ENCODE data around the gene SMKR1.
"Not testable (repeated sequence)": the region's sequence is repeated elsewhere in the genome, so short reads cannot be mapped to it uniquely, and the experiment has no call there.

SMKR1 gene

DNA sequence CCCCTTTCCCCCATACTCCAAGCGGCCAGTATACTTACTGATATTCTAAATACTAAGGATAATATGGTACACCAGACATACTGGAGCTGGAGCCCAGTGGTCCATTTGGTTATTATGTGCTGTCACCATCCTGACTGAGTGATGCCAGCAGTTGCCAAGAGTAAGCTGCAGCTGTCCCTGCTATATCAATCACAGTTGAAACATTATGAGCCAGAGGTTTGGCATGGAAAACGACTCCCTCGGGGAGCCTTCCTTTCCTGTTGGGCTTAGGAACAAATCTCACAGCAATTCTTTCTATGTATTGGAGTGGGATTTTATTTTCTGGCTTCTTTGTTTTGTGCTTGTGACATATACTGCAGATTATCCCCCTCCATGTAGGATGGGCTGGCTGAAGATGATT lies 35.5 kb upstream of the SMKR1 start:
- Histone ChIP-seq H3K36me3 (ENCODE audit: insufficient read depth, low read length) (peaks cover 45% of the 10 kb centered on the region), H3K27ac (ENCODE audit: low read depth, low read length) (no peak overlapping the region), H3K9me3 (ENCODE audit: insufficient read depth, low read depth, low read length) (no peaks in the 10 kb centered on the region), H3K4me3 (ENCODE audit: low read length) (no peak overlapping the region), H3K27me3 (ENCODE audit: insufficient read depth, low read length) (no peaks in the 10 kb centered on the region), H3K4me1 (ENCODE audit: insufficient read depth, low read length) (peaks cover 17% of the 10 kb centered on the region), H3K9ac (ENCODE audit: low read depth, low read length) (no peak overlapping the region)
- WGBS, result 85% methylated on average over 2 of the region's 3 CpGs

DNA sequence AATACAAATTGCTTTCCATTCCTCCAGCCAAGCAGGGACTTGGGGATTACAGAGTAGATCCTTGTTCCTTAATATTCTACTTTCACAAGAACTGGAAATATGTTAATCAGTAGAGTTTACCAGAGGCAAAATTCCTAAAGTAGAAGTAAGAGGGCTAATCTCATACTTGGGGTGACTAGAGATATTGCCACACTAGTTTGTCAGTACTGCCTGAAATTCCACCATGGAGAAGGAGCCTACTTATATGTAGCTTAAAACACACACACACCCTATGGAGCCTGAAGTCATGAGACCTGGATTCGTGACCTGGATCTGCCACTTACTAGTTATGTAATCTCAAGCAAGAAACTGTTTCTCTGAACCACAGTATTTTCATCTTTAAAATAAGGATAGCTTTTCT lies 34.2 kb upstream of the SMKR1 start:
- Histone ChIP-seq H3K4me1 (ENCODE audit: insufficient read depth, low read length) (peaks cover 17% of the 10 kb centered on the region), H3K4me3 (ENCODE audit: low read length) (no peak overlapping the region), H3K27ac (ENCODE audit: low read depth, low read length) (no peak overlapping the region), H3K9ac (ENCODE audit: low read depth, low read length) (no peak overlapping the region), H3K9me3 (ENCODE audit: insufficient read depth, low read depth, low read length) (no peaks in the 10 kb centered on the region), H3K27me3 (ENCODE audit: insufficient read depth, low read length) (no peaks in the 10 kb centered on the region), H3K36me3 (ENCODE audit: insufficient read depth, low read length) (peaks cover 34% of the 10 kb centered on the region)
- 100% methylated on average over 1 of the region's 1 CpG for WGBS

DNA sequence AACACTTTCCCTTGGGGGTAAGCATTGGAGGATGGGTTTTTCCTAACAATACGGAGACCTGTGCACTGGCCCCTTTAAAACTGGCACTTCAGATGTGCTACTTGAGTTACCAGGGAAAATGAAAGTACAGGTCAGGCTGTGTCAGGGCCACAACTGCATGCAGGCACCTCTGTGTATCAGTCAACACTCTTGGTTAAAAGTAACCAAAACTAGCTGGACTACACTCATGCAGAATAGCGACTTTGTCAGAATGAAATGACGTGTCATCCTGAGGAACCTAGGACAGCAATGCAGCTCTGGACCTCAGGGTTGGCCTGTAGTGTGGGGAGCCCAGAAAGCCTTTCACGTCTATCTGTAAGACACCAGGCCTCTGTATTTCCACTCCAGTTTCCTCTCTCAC lies 33.8 kb upstream of the SMKR1 start:
- Histone ChIP-seq H3K4me1 (ENCODE audit: insufficient read depth, low read length) (peaks cover 17% of the 10 kb centered on the region), H3K27me3 (ENCODE audit: insufficient read depth, low read length) (no peaks in the 10 kb centered on the region), H3K27ac (ENCODE audit: low read depth, low read length) (no peak overlapping the region), H3K9me3 (ENCODE audit: insufficient read depth, low read depth, low read length) (no peaks in the 10 kb centered on the region), H3K9ac (ENCODE audit: low read depth, low read length) (no peak overlapping the region), H3K36me3 (ENCODE audit: insufficient read depth, low read length) (peaks cover 34% of the 10 kb centered on the region), H3K4me3 (ENCODE audit: low read length) (no peak overlapping the region)
- WGBS, result 94% methylated on average over 4 of the region's 4 CpGs

DNA sequence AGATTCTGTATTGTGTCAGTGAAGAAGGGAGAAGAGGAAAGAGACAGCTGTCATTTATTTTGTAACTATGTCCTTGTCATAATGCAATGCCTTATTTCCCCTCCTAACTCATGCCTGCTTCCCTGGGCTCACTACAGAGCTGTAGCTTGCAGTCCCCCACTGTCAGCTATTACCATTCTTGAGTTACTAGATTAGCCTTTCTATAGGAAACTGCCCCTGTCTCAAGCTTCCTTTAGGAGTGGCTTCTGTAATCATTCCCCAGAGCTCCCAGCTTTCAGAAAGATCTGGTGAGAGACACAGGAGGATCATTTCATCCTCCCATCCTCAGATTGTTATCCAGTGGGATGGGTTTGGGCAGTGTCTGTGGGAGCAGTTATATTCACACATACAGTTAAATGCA lies 32.4 kb upstream of the SMKR1 start:
- Histone ChIP-seq H3K27me3 (ENCODE audit: insufficient read depth, low read length) (no peaks in the 10 kb centered on the region), H3K36me3 (ENCODE audit: insufficient read depth, low read length) (peaks cover 24% of the 10 kb centered on the region), H3K9ac (ENCODE audit: low read depth, low read length) (no peak overlapping the region), H3K27ac (ENCODE audit: low read depth, low read length) (no peak overlapping the region), H3K4me3 (ENCODE audit: low read length) (no peak overlapping the region), H3K4me1 (ENCODE audit: insufficient read depth, low read length) (peaks cover 17% of the 10 kb centered on the region), H3K9me3 (ENCODE audit: insufficient read depth, low read depth, low read length) (no peaks in the 10 kb centered on the region)

DNA sequence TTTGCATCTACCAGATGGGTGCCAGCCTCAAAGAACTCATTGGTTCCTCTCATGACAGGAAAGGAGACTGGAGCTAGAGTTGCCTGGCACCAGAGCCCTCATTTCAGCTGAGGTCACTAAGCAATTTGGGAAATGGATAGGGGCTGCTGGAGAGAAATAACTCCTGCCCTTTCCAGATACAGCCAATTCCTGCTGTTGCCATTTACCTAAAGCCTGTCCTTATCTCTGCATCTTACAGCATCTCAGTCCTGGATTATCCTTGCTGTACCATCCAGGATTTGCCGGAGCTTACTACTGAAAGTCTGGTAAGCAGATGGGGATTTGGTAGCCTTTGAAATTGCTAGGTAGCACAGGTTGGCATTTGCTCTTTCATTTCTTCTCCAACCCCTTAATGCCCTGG lies 31.9 kb upstream of the SMKR1 start:
- Histone ChIP-seq H3K9ac (ENCODE audit: low read depth, low read length) (no peak overlapping the region; the same call in 1 of the 2 replicates), H3K27ac (ENCODE audit: low read depth, low read length) (no peak overlapping the region)
- 100% methylated on average over 1 of the region's 1 CpG for WGBS

DNA sequence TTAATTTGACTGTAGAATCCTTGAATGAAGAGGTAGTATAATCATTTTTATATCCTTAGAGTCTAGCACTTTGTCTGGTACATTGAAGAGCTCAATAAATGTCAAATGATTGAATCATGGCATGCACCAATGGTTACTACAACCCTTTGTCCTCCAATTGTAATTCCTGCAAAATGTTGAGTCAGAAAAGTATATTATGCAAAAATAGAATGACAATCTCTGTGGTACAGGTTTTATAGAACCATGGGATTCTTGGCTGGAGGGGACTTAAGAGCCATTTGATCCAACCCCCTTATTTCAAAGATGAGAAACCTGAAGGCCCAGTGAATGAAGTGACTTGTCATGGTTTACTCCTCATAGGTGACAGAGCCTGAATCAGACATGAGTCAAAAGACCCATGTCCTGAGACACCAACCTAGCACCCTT lies 30.9 kb upstream of the SMKR1 start:
- Histone ChIP-seq H3K27ac (ENCODE audit: low read depth, low read length) (no peak overlapping the region), H3K4me1 (ENCODE audit: insufficient read depth, low read length) (peaks cover 17% of the 10 kb centered on the region), H3K4me3 (ENCODE audit: low read length) (no peak overlapping the region), H3K9ac (ENCODE audit: low read depth, low read length) (no peak overlapping the region), H3K27me3 (ENCODE audit: insufficient read depth, low read length) (no peaks in the 10 kb centered on the region), H3K9me3 (ENCODE audit: insufficient read depth, low read depth, low read length) (no peaks in the 10 kb centered on the region), H3K36me3 (ENCODE audit: insufficient read depth, low read length) (peaks cover 13% of the 10 kb centered on the region)

More for the DNA sequence above, 31.9 kb upstream of the SMKR1 start:
- Histone ChIP-seq H3K9me3 (ENCODE audit: insufficient read depth, low read depth, low read length) (no peaks in the 10 kb centered on the region), H3K36me3 (ENCODE audit: insufficient read depth, low read length) (peaks cover 21% of the 10 kb centered on the region), H3K4me3 (ENCODE audit: low read length) (no peak overlapping the region), H3K27me3 (ENCODE audit: insufficient read depth, low read length) (no peaks in the 10 kb centered on the region), H3K4me1 (ENCODE audit: insufficient read depth, low read length) (peaks cover 17% of the 10 kb centered on the region)

DNA sequence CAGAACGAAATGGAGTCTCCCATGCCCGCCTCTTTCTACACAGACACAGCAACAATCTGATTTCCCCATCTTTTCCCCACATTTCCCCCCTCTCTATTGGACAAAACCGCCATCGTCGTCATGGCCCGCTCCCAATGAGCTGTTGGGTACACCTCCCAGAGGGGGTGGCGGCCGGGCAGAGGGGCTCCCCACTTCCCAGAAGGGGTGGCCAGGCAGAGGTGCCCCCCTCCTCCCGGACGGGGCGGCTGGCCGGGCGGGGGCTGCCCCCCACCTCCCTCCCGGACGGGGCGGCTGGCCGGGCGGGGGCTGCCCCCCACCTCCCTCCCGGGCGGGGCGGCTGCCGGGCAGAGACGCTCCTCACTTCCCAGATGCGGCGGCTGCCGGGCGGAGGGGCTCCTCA lies 26.4 kb upstream of the SMKR1 start:
- H3K9me3 ChIP-seq (ENCODE audit: insufficient read depth, low read depth, low read length); H3K4me3 ChIP-seq (ENCODE audit: low read length); H3K9ac ChIP-seq (ENCODE audit: low read depth, low read length); H3K27me3 ChIP-seq (ENCODE audit: insufficient read depth, low read length); H3K4me1 ChIP-seq (ENCODE audit: insufficient read depth, low read length); H3K27ac ChIP-seq (ENCODE audit: low read depth, low read length): not testable (repeated sequence)
- WGBS, result 94% methylated on average over 27 of the region's 27 CpGs
- peaks cover 10% of the 10 kb centered on the region for H3K36me3 ChIP-seq (ENCODE audit: insufficient read depth, low read length)

DNA sequence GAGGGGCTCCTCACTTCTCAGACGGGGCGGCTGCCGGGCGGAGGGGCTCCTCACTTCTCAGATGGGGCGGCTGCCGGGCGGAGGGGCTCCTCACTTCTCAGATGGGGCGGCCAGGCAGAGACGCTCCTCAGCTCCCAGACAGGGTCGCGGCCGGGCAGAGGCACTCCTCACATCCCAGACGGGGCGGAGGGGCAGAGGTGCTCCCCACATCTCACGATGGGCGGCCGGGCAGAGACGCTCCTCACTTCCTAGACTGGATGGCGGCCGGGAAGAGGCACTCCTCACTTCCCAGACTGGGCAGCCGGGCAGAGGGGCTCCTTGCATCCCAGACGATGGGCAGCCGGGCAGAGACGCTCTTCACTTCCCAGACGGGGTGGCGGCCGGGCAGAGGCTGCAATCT lies 25.9 kb upstream of the SMKR1 start:
- not testable (repeated sequence) for H3K27me3 ChIP-seq (ENCODE audit: insufficient read depth, low read length); H3K4me1 ChIP-seq (ENCODE audit: insufficient read depth, low read length); H3K9me3 ChIP-seq (ENCODE audit: insufficient read depth, low read depth, low read length); H3K27ac ChIP-seq (ENCODE audit: low read depth, low read length); H3K4me3 ChIP-seq (ENCODE audit: low read length); H3K9ac ChIP-seq (ENCODE audit: low read depth, low read length)
- WGBS, result 96% methylated on average over 20 of the region's 27 CpGs
- peaks cover 12% of the 10 kb centered on the region; the same call in 1 of the 2 replicates for H3K36me3 ChIP-seq (ENCODE audit: insufficient read depth, low read length)

DNA sequence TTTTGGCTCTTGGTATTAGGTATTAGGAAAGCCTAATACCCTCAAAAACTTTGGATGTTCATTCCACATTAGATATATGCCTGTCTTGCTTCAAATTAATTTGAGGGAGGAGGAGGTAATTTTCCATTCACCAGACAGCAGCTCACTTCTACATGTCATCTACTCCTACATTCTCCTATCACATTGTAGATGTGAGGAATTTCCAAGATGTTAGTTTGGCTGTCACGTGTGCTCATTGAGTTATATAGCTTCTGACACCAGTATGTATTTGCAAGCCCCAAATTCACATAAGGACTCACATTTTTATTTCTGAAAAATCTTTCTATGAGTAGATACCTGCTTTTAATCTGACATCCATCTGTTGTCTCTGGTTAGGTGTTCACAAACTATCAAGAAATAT lies 22.5 kb upstream of the SMKR1 start:
- peaks cover 23% of the 10 kb centered on the region; the same call in 1 of the 2 replicates for H3K36me3 ChIP-seq (ENCODE audit: insufficient read depth, low read length)
- no peak overlapping the region for H3K4me3 ChIP-seq (ENCODE audit: low read length)
- H3K9me3 ChIP-seq (ENCODE audit: insufficient read depth, low read depth, low read length), result no peaks in the 10 kb centered on the region
- H3K27ac ChIP-seq (ENCODE audit: low read depth, low read length), result no peak overlapping the region
- H3K4me1 ChIP-seq (ENCODE audit: insufficient read depth, low read length), result no peaks in the 10 kb centered on the region
- WGBS, result 80% methylated on average over 1 of the region's 1 CpG
- H3K9ac ChIP-seq (ENCODE audit: low read depth, low read length), result no peak overlapping the region
- H3K27me3 ChIP-seq (ENCODE audit: insufficient read depth, low read length), result no peaks in the 10 kb centered on the region

DNA sequence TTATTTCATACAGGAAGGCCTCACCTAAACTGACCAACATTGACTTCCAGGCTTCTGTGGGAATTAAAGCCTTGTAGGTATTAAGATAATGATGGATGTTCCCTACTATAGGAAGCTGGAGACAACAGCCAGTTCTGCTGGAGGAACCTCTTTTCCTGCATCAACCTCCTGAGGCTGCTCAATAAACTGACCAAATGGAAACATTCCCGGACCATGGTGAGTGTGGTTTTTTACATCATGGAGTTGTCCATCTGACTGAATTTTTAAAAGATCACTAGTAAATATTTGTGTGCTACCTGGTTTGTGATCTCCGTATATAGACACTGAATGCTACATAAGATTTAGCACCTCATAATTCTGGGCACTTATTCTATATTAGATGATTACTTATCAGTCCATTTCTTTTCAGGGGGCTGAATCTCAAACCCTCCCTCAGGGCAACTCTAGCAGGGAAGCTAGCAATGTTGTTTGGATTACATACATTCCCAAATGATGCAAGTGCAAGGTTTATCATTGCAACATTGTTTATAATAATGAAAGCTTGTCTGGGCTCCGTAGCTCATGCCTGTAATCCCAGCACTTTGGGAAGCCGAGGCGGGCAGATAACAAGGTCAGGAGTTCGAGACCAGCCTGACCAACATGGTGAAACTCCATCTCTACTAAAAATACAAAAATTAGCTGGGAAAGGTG lies 21.5 kb upstream of the SMKR1 start:
- 97% methylated on average over 5 of the region's 6 CpGs for WGBS
- H3K4me1 ChIP-seq (ENCODE audit: insufficient read depth, low read length), result no peaks in the 10 kb centered on the region
- no peaks in the 10 kb centered on the region for H3K27me3 ChIP-seq (ENCODE audit: insufficient read depth, low read length)
- no peak overlapping the region for H3K4me3 ChIP-seq (ENCODE audit: low read length)
- H3K9ac ChIP-seq (ENCODE audit: low read depth, low read length), result no peak overlapping the region
- H3K9me3 ChIP-seq (ENCODE audit: insufficient read depth, low read depth, low read length), result no peaks in the 10 kb centered on the region
- H3K27ac ChIP-seq (ENCODE audit: low read depth, low read length), result no peak overlapping the region
- H3K36me3 ChIP-seq (ENCODE audit: insufficient read depth, low read length), result peaks cover 23% of the 10 kb centered on the region; the same call in 1 of the 2 replicates

DNA sequence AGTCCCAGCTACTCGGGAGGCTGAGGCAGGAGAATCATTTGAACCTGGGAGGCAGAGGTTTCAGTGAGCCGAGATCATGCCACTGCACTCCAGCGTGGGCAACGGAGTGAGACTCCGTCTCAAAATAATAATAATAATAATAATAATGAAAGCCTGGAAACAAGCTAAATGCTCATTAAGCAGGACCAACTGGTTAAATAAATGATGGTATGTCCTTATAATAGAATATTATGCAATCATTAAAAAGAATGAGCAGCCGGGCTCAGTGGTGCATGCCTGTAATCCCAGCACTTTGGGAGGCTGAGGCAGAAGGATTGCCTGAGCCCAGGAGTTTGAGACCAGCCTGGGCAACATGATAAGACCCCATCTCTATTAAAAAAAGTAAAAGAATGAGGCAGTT lies 21.0 kb upstream of the SMKR1 start:
- not testable (repeated sequence) for H3K4me3 ChIP-seq (ENCODE audit: low read length)
- WGBS, result 93% methylated on average over 3 of the region's 6 CpGs
- H3K36me3 ChIP-seq (ENCODE audit: insufficient read depth, low read length), result peaks cover 26% of the 10 kb centered on the region; the same call in 1 of the 2 replicates

DNA sequence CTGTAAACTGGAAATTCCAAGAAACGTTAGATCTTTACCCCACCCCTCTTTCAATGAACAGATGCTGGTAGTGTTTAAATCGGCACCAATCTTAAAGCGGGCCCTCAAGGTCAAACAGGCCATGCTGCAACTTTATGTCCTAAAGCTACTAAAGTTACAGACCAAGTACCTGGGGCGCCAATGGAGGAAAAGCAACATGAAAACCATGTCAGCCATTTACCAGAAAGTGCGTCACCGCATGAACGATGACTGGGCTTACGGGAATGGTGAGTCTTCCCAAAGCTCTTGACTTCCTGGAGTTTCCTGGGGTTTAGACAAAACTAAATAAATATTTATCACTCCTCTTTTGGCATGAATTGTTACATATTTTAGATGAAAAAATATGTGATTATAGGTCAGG lies 19.6 kb upstream of the SMKR1 start:
- Histone ChIP-seq H3K9me3 (ENCODE audit: insufficient read depth, low read depth, low read length) (no peaks in the 10 kb centered on the region), H3K9ac (ENCODE audit: low read depth, low read length) (no peak overlapping the region), H3K27me3 (ENCODE audit: insufficient read depth, low read length) (no peaks in the 10 kb centered on the region), H3K4me1 (ENCODE audit: insufficient read depth, low read length) (no peaks in the 10 kb centered on the region), H3K36me3 (ENCODE audit: insufficient read depth, low read length) (peaks cover 23% of the 10 kb centered on the region; the same call in 1 of the 2 replicates), H3K27ac (ENCODE audit: low read depth, low read length) (no peak overlapping the region), H3K4me3 (ENCODE audit: low read length) (no peak overlapping the region)
- WGBS, result 94% methylated on average over 8 of the region's 8 CpGs

More for the DNA sequence above, 21.0 kb upstream of the SMKR1 start:
- H3K9ac ChIP-seq (ENCODE audit: low read depth, low read length); H3K27ac ChIP-seq (ENCODE audit: low read depth, low read length); H3K4me1 ChIP-seq (ENCODE audit: insufficient read depth, low read length); H3K27me3 ChIP-seq (ENCODE audit: insufficient read depth, low read length); H3K9me3 ChIP-seq (ENCODE audit: insufficient read depth, low read depth, low read length): not testable (repeated sequence)

Data from HUES64 (cell line).